HG03439 (cell line): ENCODE results near the gene CLSTN1.

ENCODE experiments used
- ATAC-seq: cut with Tn5 transposase; IDR thresholded peaks from one replicate; pipeline ENCODE4 v1.9.1; 2021; ENCODE audit warnings: mild to moderate bottlenecking, moderate library complexity; ENCODE audit not compliant: unreplicated experiment

CLSTN1 gene

GRCh38 chr1:9823943-9824701 is at the start of gene CLSTN1:
CLSTN1 (minus strand) TSS chr1:9823965; CDS start chr1:9823733, 232 bp downstream.
- peak; percentile 46 for ATAC-seq

DNA sequence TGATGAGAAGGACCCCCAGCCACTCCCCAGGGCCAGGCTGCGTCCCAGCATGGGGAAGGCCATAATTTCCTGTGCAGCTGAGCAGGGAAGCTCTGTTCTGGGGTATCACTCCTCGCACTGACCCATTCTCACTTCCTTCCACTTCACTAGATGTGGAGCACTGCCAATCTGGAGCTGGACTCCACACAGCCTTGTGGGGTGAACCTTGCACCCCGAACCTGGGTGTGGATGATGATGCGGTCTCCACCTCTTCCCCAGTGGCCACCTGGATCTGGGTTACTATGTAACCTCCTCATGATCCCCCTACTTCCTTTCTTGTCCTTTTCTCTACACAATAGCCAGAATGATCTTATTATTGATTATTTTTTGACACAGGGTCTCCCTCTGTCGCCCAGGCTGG is 49.6 kb upstream of the CLSTN1 start:
- ATAC-seq, result no peak

DNA sequence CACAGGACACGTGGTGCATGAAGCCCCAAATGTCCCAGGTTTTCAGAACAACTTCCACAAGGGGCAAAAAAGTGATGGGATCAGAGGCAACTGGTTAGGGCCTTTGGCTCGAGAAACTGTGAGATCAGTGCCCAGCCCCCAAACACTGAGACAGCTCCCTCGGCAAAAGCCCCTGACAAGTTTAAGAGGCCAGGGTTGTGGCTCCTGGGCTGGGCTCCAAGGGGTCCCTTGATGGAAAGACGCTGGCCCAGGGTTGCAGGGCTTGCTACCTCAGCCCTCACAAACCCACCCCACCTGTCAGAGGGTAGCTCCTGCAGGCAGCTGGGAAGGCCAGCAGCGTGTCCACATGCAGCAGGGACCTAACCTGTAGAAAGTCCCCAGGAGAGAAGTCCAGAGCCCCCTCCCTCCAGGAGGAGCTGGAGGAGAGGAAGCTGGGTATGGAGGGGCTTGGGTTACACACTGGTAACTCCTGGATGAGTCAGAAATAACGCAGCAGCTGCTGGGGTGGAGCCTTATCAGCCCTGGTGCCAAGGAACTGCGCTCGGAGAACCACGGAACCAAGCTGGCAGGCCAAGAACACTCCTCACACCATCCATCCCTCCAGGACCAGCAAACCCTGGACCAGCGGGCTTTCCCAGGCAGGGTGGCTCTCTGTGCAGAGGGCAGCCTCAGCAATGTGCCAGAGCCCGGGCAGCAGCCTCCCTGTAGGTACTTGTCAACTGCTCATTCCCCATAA is 48.8 kb upstream of the CLSTN1 start:
- ATAC-seq, result no peak

GRCh38 chr1:9871707-9872425 is 48.1 kb upstream of the CLSTN1 start:
- no peak for ATAC-seq

GRCh38 chr1:9871021-9871420 is 47.3 kb upstream of the CLSTN1 start:
- no peak for ATAC-seq

DNA sequence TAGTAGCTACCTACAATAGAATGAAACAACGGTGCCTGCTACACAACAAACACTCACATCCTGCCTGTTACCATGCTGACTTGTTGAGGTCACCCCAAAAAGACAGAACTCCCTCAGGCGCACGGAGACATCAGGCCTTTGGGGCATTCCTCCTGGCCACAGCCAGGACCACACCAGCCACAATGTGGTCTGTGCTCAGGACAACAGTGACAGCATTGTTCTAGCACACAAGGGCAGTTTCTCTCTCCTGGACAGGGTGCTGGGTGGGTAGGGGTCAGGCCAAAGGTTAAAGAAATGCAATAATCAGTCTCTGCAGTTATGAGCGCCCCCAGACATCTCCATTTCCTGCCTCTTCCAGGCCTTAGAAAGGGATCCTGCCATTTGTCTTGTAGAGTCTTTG is 46.8 kb upstream of the CLSTN1 start:
- no peak for ATAC-seq

GRCh38 chr1:9869831-9870251 is 46.1 kb upstream of the CLSTN1 start:
- ATAC-seq, result no peak

DNA sequence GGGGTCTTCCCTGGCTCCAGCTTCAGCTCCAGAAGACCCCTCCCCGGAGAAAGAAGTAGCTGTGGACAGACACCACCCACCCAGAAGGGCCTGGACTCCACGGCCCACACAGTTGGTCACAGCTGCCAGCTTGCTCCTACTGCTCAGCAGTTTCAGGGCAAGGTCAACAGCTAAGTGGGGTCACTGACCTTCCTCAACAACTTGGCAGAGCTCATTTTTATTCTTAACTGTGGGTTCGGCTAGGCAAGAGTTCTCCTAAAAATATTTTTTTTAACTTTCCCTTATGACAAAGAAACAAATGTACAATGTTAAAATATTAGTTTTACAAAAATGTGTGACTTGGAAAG is 44.5 kb upstream of the CLSTN1 start:
- no peak for ATAC-seq

DNA sequence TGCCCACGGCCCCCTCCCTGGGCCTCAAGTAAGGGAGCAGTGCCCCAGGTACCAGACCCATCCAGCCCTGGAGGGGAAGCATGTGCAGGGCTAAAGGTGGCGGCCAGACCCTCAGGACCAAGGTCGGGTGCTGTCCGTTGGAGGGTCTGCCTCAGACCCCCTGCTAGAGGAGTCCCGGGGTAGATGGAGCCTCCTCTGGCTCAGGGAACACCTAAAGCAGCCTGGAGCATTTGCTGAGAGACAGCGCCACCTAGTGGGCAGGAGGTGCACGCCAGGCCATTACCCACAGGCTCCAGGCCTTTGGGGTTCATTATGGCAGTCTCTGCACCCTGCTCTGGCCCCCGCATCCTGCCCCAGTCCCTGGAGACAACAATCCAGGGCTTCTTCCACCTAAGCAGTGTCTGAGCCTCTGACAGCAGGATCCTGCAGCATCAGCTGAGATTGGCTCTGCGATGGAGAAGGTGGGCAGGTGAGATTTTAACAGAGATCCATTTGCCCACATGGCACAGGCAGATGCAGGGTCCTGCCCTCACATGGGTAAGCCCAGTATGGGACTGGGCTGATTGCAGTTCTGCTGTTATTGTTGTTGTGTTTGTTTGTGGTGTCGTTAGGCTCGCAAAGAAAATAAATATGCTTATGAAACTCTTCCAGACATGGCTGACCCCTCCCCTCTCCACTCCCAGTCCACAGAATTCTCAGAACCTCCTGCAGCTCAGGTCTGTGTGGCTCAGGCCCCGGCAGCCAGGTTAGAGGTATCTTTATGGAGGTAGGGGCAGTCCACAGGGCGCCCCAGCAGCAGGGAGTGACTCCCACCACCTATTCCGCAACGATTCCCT is 43.9 kb upstream of the CLSTN1 start:
- no peak for ATAC-seq

DNA sequence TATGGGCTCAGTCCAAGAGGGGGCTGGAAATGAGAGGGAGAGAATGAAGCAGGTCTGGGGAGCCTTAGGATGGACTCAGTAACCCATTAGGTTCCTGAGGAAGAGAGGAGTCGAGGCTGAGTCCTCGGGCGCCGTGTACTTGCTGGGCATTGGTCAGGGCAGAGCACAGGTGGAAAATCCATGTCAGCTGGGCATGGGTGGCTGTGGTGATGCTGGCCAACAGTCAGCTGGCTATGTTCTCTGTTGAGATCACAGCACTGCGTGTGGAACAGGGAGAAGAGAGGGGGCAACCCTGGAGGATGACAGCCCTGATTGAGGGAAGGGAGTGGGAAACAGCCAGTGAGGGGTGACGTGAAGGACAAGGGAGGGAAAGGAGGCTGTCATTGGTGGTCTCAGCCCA is 43.1 kb upstream of the CLSTN1 start:
- ATAC-seq, result no peak

GRCh38 chr1:9865724-9866123 is 42.0 kb upstream of the CLSTN1 start:
- ATAC-seq, result no peak

- ATAC-seq, result no peak
Measured at GRCh38 chr1:9863371-9863770, 39.6 kb upstream of the CLSTN1 start.

GRCh38 chr1:9861360-9861759 is 37.6 kb upstream of the CLSTN1 start:
- ATAC-seq, result no peak

DNA sequence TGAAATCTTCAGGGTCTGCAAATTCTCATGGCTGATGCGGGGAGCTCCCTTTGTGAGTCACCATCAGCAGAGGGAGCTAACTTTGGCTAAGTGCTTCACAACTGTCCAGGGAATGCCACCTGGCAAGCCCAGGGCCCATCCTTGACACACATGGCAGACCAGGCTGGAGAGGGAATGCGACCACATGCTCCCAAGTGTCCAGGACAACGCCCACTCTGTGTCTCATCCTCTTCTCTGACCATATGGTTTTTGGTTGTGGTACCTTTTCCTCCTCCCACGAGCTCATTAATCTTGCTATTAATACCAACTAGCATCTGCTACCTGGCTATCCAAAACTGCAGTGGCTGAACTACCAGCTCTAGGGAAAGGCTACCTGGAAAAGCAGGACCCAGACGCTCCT is 37.1 kb upstream of the CLSTN1 start:
- ATAC-seq, result no peak

GRCh38 chr1:9859281-9860014 is 35.7 kb upstream of the CLSTN1 start:
- no peak for ATAC-seq

GRCh38 chr1:9858293-9859035 is 34.7 kb upstream of the CLSTN1 start:
- no peak for ATAC-seq

DNA sequence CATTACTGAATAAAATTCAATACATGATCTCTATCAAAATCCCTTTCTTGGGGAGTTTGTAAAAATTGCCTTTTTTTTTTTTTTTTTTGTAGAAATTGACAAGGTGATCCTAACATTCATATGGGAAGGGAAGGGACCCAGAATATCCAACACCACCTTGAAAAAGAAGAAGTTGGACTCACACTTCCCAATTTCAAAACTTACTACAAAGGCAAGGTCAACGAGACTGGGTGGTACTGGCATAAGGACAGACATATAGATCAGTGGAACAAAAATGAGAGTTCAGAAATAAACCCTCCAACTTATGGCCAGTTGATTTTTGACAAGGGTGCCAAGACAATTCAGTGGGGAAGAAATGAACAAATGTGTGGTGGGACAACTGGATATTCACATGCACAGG is 31.4 kb upstream of the CLSTN1 start:
- ATAC-seq, result no peak

GRCh38 chr1:9853249-9853595 is 29.5 kb upstream of the CLSTN1 start:
- ATAC-seq, result no peak

- ATAC-seq, result no peak
Measured at GRCh38 chr1:9852410-9853248, 28.9 kb upstream of the CLSTN1 start.
